ENCODE results near the gene GPR137. TPM values are rescaled to one million over a fixed set of nuclear protein-coding genes. Genes with fewer than 3 reads are reported as not detected.

Gene GPR137
- total and polyA plus RNA-seq, 8 donors, result 23.6 to 39.6 (median 31.8) TPM

DNA sequence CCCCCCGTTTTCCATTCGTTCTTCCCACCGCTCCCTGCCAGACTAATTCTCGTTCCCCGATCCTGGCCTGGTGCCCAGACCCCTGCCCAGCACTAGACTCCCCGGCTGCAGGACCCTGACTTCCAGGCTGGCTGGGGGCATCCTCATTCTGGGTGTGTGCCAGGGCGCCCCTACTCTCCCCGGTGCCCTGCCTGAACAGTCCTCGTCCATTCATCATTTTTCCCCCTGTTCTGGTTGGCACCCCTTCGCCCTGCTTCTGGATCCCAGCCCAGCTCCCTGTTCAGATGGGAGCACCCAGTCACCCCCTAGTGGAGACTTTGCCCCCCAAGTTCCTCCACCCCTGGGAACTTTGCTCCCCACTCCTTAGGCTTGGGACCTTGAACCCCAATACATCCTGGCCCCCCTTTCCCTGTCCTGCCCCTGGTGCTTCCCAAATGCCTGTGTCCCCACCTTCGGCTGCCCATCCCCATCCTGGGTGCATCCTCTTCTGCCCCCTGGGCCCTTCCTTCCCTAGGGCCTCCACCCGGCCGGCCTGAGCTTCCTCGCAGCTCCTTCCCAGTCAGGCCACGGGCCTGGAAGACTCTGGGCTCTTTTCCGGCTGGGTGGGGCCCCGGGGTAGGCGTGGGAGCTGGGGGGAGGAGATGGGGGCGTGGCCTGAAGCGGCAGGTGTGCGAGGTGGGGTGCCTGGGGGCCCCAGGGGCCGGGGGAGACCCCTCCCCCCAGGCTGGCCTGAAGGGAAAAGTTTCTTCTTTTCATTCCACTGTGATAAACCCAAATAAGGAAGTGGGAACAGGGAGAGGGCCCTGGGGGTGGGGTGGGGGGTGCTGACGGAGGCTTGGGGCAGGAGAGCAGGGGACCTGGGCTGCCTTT is 33.4 kb upstream of the GPR137 start:
- intact Hi-C loops (cut with DNase I), result no loop called here
- H3K4me1 ChIP-seq, result peaks cover 9 to 43% of the 10 kb centered on the region in 2 donors
- TF ChIP-seq, protein P1, sequence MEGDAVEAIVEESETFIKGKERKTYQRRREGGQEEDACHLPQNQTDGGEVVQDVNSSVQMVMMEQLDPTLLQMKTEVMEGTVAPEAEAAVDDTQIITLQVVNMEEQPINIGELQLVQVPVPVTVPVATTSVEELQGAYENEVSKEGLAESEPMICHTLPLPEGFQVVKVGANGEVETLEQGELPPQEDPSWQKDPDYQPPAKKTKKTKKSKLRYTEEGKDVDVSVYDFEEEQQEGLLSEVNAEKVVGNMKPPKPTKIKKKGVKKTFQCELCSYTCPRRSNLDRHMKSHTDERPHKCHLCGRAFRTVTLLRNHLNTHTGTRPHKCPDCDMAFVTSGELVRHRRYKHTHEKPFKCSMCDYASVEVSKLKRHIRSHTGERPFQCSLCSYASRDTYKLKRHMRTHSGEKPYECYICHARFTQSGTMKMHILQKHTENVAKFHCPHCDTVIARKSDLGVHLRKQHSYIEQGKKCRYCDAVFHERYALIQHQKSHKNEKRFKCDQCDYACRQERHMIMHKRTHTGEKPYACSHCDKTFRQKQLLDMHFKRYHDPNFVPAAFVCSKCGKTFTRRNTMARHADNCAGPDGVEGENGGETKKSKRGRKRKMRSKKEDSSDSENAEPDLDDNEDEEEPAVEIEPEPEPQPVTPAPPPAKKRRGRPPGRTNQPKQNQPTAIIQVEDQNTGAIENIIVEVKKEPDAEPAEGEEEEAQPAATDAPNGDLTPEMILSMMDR (IDR thresholded peaks at IDR 0.05), result peak; percentile 12 to 29
- DNase-seq (peak in 3 of 4 donors; percentile 25 to 89 (median 79)), ATAC-seq (peak; percentile 70)
- no peaks in the 10 kb centered on the region for H3K27me3 ChIP-seq
- H3K9me3 ChIP-seq, result no peaks in the 10 kb centered on the region
- peaks cover 0 to 31% of the 10 kb centered on the region in 2 donors for H3K36me3 ChIP-seq
- peak overlapping the region; percentile 82 to 87 for H3K4me3 ChIP-seq
- peak overlapping the region; percentile 56 to 73 for H3K27ac ChIP-seq

DNA sequence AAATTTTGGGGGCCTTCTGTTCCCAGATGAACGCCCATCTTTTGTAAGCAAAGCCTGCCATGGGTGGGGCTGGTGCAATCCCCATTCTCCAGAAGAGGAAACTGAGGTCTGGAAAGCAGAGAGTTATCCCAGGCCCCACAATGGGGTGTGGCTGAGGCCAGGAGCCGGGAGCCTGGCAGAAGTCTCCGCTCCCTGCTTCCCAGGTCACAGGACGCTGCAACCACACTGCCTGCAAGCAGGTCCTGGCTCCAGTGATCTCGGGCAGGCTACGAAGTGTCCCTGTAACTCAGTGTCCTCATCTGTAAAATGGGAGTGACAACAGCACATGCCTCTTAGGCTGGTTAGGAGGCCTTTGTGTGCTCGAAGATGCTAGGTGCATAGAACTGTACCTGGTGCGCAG is 32.6 kb upstream of the GPR137 start:
- intact Hi-C loops (cut with DNase I), result no loop called here
- no peak overlapping the region for H3K27ac ChIP-seq
- peak overlapping the region in 1 of 2 donors; percentile 87 for H3K4me3 ChIP-seq
- H3K36me3 ChIP-seq, result peaks cover 0 to 39% of the 10 kb centered on the region in 2 donors
- DNase-seq (no peak), ATAC-seq (no peak)
- H3K4me1 ChIP-seq, result peaks cover 9 to 35% of the 10 kb centered on the region in 2 donors
- H3K27me3 ChIP-seq, result no peaks in the 10 kb centered on the region
- TF ChIP-seq, protein P1 (IDR thresholded peaks at IDR 0.05), result no peak
- H3K9me3 ChIP-seq, result no peaks in the 10 kb centered on the region

DNA sequence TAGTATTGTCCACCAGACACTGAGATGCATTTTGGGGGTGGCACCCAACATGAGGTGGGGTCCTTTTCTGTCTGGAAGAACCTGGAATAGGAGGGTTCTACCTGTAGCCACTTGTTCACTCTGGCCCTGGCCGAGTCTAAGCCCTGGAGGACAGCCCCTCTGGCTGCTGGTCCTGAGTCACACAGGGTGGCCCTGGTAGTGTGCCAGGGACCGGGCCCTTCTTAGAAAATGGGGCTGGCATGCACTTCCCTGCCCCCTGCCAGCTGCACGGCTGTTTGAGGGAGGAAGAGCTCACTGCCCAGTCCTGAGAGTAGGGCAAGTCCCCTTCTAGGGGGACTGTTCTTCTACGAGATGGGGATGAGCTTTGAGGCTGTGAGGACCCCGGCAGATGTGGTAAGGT is 32.2 kb upstream of the GPR137 start:
- peak in 1 of 4 donors; percentile 42 for DNase-seq
- Histone ChIP-seq H3K4me3 (peak overlapping the region in 1 of 2 donors; percentile 87), H3K4me1 (peaks cover 9 to 35% of the 10 kb centered on the region in 2 donors), H3K27me3 (no peaks in the 10 kb centered on the region), H3K36me3 (peaks cover 0 to 43% of the 10 kb centered on the region in 2 donors), H3K9me3 (no peaks in the 10 kb centered on the region), H3K27ac (no peak overlapping the region)
- TF ChIP-seq, protein P1 (IDR thresholded peaks at IDR 0.05), result no peak
- no peak for ATAC-seq
- intact Hi-C loops (cut with DNase I), result no loop called here

DNA sequence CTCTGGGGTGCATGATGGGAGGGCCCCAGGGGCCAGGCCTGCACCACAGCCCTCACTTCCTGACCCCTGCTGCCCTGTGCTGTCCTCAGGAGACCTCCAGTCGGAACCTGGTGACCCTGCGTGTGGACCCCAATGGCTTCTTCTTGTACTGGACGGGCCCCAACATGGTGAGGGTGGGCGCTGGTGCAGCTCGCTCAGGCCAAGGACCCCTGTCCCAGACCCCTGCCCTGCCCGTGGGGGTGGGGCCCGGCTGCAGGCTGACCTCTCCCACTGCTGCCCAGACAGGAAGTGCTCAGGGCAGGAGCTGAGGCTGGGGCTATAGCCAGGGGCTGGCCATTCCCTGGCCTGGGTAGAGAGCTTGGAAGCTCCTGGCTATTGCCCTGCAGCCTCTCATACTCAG is 31.3 kb upstream of the GPR137 start:
- DNase-seq (peak in 1 of 4 donors; percentile 78), ATAC-seq (no peak)
- Histone ChIP-seq H3K9me3 (no peaks in the 10 kb centered on the region), H3K27ac (no peak overlapping the region), H3K27me3 (no peaks in the 10 kb centered on the region), H3K4me1 (peaks cover 9 to 35% of the 10 kb centered on the region in 2 donors), H3K36me3 (peaks cover 0 to 52% of the 10 kb centered on the region in 2 donors), H3K4me3 (no peak overlapping the region)
- TF ChIP-seq, protein P1 (IDR thresholded peaks at IDR 0.05), result no peak
- intact Hi-C loops (cut with DNase I), result no loop called here

Data from left lung (tissue), 10 donors.